GM11168 (cell line): ENCODE measurements around the gene FBLN2.

Experiments used
- in situ Hi-C: fragments of 300-500 bp; cut with MboI; formaldehyde crosslinking; loops from one replicate; pipeline ENCODE4 v1.12.0; 2022; ENCODE audit warnings: low sequenced_read_pairs; ENCODE audit not compliant: unreplicated experiment

FBLN2 gene

GRCh38 chr3:13671482-13672233 lies 122.7 kb downstream of the FBLN2 start:
- in situ Hi-C loops = no loop called here

GRCh38 chr3:13673207-13673606 lies 124.3 kb downstream of the FBLN2 start:
- in situ Hi-C loops = no loop called here

GRCh38 chr3:13674538-13675185 lies 125.7 kb downstream of the FBLN2 start:
- in situ Hi-C loops = no loop called here

- in situ Hi-C loops = no loop called here
These were observed 127.6 kb downstream of the FBLN2 start for GRCh38 chr3:13676356-13677017.

GRCh38 chr3:13677272-13677671 lies 128.3 kb downstream of the FBLN2 start:
- in situ Hi-C loops = no loop called here

- in situ Hi-C loops = no loop called here
These were observed 133.0 kb downstream of the FBLN2 start for GRCh38 chr3:13681931-13682330.

- in situ Hi-C loops = no loop called here
These were observed 133.5 kb downstream of the FBLN2 start for GRCh38 chr3:13682331-13683013.

GRCh38 chr3:13683288-13683687 lies 134.4 kb downstream of the FBLN2 start:
- in situ Hi-C loops = no loop called here

GRCh38 chr3:13683772-13684171 lies 134.8 kb downstream of the FBLN2 start:
- in situ Hi-C loops = no loop called here

GRCh38 chr3:13684350-13684749 lies 135.4 kb downstream of the FBLN2 start:
- in situ Hi-C loops = no loop called here

- in situ Hi-C loops = no loop called here
These were observed 135.9 kb downstream of the FBLN2 start for GRCh38 chr3:13684854-13685253.

- in situ Hi-C loops = no loop called here
These were observed 136.8 kb downstream of the FBLN2 start for GRCh38 chr3:13685721-13686120.

GRCh38 chr3:13686367-13687160 lies 137.6 kb downstream of the FBLN2 start:
- in situ Hi-C loops = no loop called here

- in situ Hi-C loops = no loop called here
These were observed 138.6 kb downstream of the FBLN2 start for GRCh38 chr3:13687517-13687943.
